ENCODE measurements around the gene MCC.

- no peak for TF ChIP-seq RARB (CRISPR knock-in tag; IDR thresholded peaks at IDR 0.05)
- TF ChIP-seq TSHZ2 (CRISPR knock-in tag; IDR thresholded peaks at IDR 0.05): no peak
- no peak for TF ChIP-seq ARNTL (CRISPR knock-in tag; IDR thresholded peaks at IDR 0.05; ENCODE audit: borderline replicate concordance, low read depth)
- TF ChIP-seq ZFP3 (CRISPR knock-in tag; IDR thresholded peaks at IDR 0.05): no peak
Measured at GRCh38 chr5:113147537-113147936, 340.7 kb downstream of the MCC start.
